DMS153 (cell line): ENCODE results near the gene TTC33.
"Not testable (repeated sequence)": the region's sequence is repeated elsewhere in the genome, so short reads cannot be mapped to it uniquely, and the experiment has no call there.

Experiments used
- DNase-seq: peaks from one replicate; lab custom pipeline; 2025; lab: John Stamatoyannopoulos, UW

TTC33 gene

GRCh38 chr5:40716590-40716989 is 39.2 kb downstream of the TTC33 start:
- DNase-seq, result no peak

- no peak for DNase-seq
Measured at GRCh38 chr5:40716000-40716399, 39.8 kb downstream of the TTC33 start.

GRCh38 chr5:40714001-40714400 is 41.8 kb downstream of the TTC33 start:
- no peak for DNase-seq

GRCh38 chr5:40710575-40710974 is 45.2 kb downstream of the TTC33 start:
- not testable (repeated sequence) for DNase-seq

- DNase-seq, result not testable (repeated sequence)
Measured at GRCh38 chr5:40705484-40705883, 50.3 kb downstream of the TTC33 start.

- not testable (repeated sequence) for DNase-seq
Measured at GRCh38 chr5:40702027-40702426, 53.7 kb downstream of the TTC33 start.

- no peak for DNase-seq
Measured at GRCh38 chr5:40700116-40700782, 55.5 kb downstream of the TTC33 start.

GRCh38 chr5:40694433-40694832 is 61.3 kb downstream of the TTC33 start:
- DNase-seq, result no peak

- DNase-seq, result no peak
Measured at GRCh38 chr5:40691894-40692293, 63.9 kb downstream of the TTC33 start.

GRCh38 chr5:40690267-40690666 is 65.5 kb downstream of the TTC33 start:
- no peak for DNase-seq

- peak; percentile 9 for DNase-seq
Measured at GRCh38 chr5:40689438-40689837, 66.3 kb downstream of the TTC33 start.

GRCh38 chr5:40688996-40689395 is 66.8 kb downstream of the TTC33 start:
- no peak for DNase-seq

- peak; percentile 62 for DNase-seq
Measured at GRCh38 chr5:40688127-40688761, 67.5 kb downstream of the TTC33 start.

GRCh38 chr5:40687321-40687720 is 68.4 kb downstream of the TTC33 start:
- no peak for DNase-seq

- DNase-seq, result no peak
Measured at GRCh38 chr5:40685976-40686486, 69.7 kb downstream of the TTC33 start.

- no peak for DNase-seq
Measured at GRCh38 chr5:40685193-40685592, 70.6 kb downstream of the TTC33 start.

GRCh38 chr5:40683305-40683704 is 72.5 kb downstream of the TTC33 start:
- no peak for DNase-seq

- DNase-seq, result no peak
Measured at GRCh38 chr5:40682154-40683017, 73.4 kb downstream of the TTC33 start.

- no peak for DNase-seq
Measured at GRCh38 chr5:40681363-40682153, 74.2 kb downstream of the TTC33 start.

- no peak for DNase-seq
Measured at GRCh38 chr5:40680741-40681362, 74.9 kb downstream of the TTC33 start.

GRCh38 chr5:40679913-40680681 is 75.7 kb downstream of the TTC33 start, which contains the start of gene PTGER4:
Gene PTGER4 (plus strand): TSS chr5:40679915. CDS start chr5:40680994, 1,079 bp downstream.
- DNase-seq, result no peak
